HEK293T (cell line): Measurements from ENCODE around the gene PCDH12.

ENCODE experiments used
- CTCF ChIA-PET: fragments of 350-600 bp; formaldehyde crosslinking; extraction: SDS; loops from one replicate; lab custom pipeline; 2021; ENCODE audit warnings: antibody characterized with exemption, inconsistent platforms; lab: Yijun Ruan, JAX
- POLR2A ChIA-PET: fragments of 350-600 bp; formaldehyde crosslinking; extraction: SDS; loops from one replicate; lab custom pipeline; 2020; ENCODE audit warnings: antibody characterized with exemption, inconsistent platforms; lab: Yijun Ruan, JAX
- DNase-seq: peaks from one replicate; pipeline ENCODE4 v3.0.0; 2012; ENCODE audit warnings: mixed read lengths; ENCODE audit errors: extremely low spot score
- ARNT ChIP-seq: fragments of 450-650 bp; IDR thresholded peaks from 2 replicates; pipeline ENCODE4 v1.6.1; 2017; ENCODE audit warnings: mild to moderate bottlenecking
- BHLHE40 ChIP-seq: fragments of 450-650 bp; IDR thresholded peaks from 2 replicates; pipeline ENCODE4 v1.6.1; 2016; ENCODE audit warnings: mild to moderate bottlenecking, moderate library complexity, borderline replicate concordance
- CTBP1 ChIP-seq: fragments of 450-650 bp; IDR thresholded peaks from 2 replicates; pipeline ENCODE4 v1.6.1; 2016; ENCODE audit warnings: borderline replicate concordance
- ELF4 ChIP-seq: fragments of 450-650 bp; IDR thresholded peaks from 2 replicates; pipeline ENCODE4 v1.6.1; 2017; ENCODE audit warnings: antibody characterized with exemption
- FOXA1 ChIP-seq: fragments of 450-650 bp; IDR thresholded peaks from 2 replicates; pipeline ENCODE4 v1.6.1; 2016; ENCODE audit warnings: mild to moderate bottlenecking
- FOXK2 ChIP-seq: fragments of 450-650 bp; IDR thresholded peaks from 2 replicates; pipeline ENCODE4 v1.6.1; 2016; ENCODE audit warnings: mild to moderate bottlenecking
- FOXM1 ChIP-seq: fragments of 450-650 bp; IDR thresholded peaks from 2 replicates; pipeline ENCODE4 v1.6.1; 2017; ENCODE audit warnings: mild to moderate bottlenecking, borderline replicate concordance
- HDGF ChIP-seq: fragments of 450-650 bp; IDR thresholded peaks from 2 replicates; pipeline ENCODE4 v1.6.1; 2017; ENCODE audit warnings: antibody characterized with exemption, borderline replicate concordance
- L3MBTL2 ChIP-seq: fragments of 450-650 bp; conservative IDR thresholded peaks from 2 replicates; pipeline ENCODE4 v1.6.1; 2016; ENCODE audit warnings: mild to moderate bottlenecking
- LEF1 ChIP-seq: fragments of 450-650 bp; IDR thresholded peaks from 2 replicates; pipeline ENCODE4 v1.6.1; 2017; ENCODE audit warnings: mild to moderate bottlenecking, borderline replicate concordance
- NFRKB ChIP-seq: fragments of 450-650 bp; IDR thresholded peaks from 2 replicates; pipeline ENCODE4 v1.6.1; 2016; ENCODE audit warnings: mild to moderate bottlenecking, moderate library complexity
- PKNOX1 ChIP-seq: fragments of 450-650 bp; IDR thresholded peaks from 2 replicates; pipeline ENCODE4 v1.6.1; 2016
- SP1 ChIP-seq: fragments of 450-650 bp; IDR thresholded peaks from 2 replicates; pipeline ENCODE4 v1.6.1; 2017
- SUZ12 ChIP-seq: fragments of 450-650 bp; IDR thresholded peaks from 2 replicates; pipeline ENCODE4 v1.6.1; 2016; ENCODE audit warnings: mild to moderate bottlenecking
- TARDBP ChIP-seq: fragments of 450-650 bp; IDR thresholded peaks from 2 replicates; pipeline ENCODE4 v1.6.1; 2016
- ZNF384 ChIP-seq: fragments of 450-650 bp; IDR thresholded peaks from 2 replicates; pipeline ENCODE4 v1.6.1; 2016

The PCDH12 gene

GRCh38 chr5:141989720-141990119 lies 31.7 kb upstream of the PCDH12 start:
- TF ChIP-seq ELF4 (no peak), PKNOX1 (no peak), LEF1 (no peak), BHLHE40 (no peak), SUZ12 (no peak), HDGF (no peak), FOXK2 (no peak), FOXA1 (no peak), CTBP1 (no peak), ARNT (no peak), TARDBP (no peak), L3MBTL2 (no peak), ZNF384 (no peak)
- ChIA-PET CTCF (interaction anchor here (0.6 to 1.8 kb wide), 3 partner anchors 23 to 306 kb away, joined by 3 to 9 read pairs (median 5); partner anchors contain the start of gene GNPDA1), POLR2A (no interaction called here)
- no peak for DNase-seq

GRCh38 chr5:141986072-141986471 lies 28.1 kb upstream of the PCDH12 start:
- no peak for DNase-seq
- ChIA-PET CTCF (interaction anchor here (0.6 to 0.7 kb wide), 2 partner anchors 10 to 223 kb away, joined by 5 read pairs; no protein-coding TSS in a partner anchor), POLR2A (interaction anchor here (1.0 to 1.1 kb wide), 2 partner anchors 17 kb away, joined by 3 read pairs; partner anchors contain the start of gene RNF14)
- TF ChIP-seq FOXK2, result no peak
- TF ChIP-seq NFRKB, result no peak

- TF ChIP-seq ARNT, result no peak
- no peak for TF ChIP-seq FOXK2
- TF ChIP-seq BHLHE40, result no peak
- TF ChIP-seq FOXA1, result no peak
- no peak for TF ChIP-seq FOXM1
- no peak for TF ChIP-seq TARDBP
- no peak for TF ChIP-seq LEF1
- no peak for TF ChIP-seq PKNOX1
- TF ChIP-seq NFRKB, result no peak
- TF ChIP-seq ELF4, result no peak
- no peak for TF ChIP-seq SP1
- TF ChIP-seq HDGF, result no peak
- no peak for TF ChIP-seq CTBP1
- no peak for TF ChIP-seq ZNF384
- no peak for TF ChIP-seq SUZ12
- no peak for DNase-seq
- ChIA-PET CTCF (no interaction called here), POLR2A (no interaction called here)
Observed at GRCh38 chr5:141982626-141983025, 24.6 kb upstream of the PCDH12 start.

GRCh38 chr5:141978389-141978788 lies 20.4 kb upstream of the PCDH12 start:
- no peak for TF ChIP-seq ARNT
- no peak for TF ChIP-seq ELF4
- no peak for TF ChIP-seq SP1
- TF ChIP-seq L3MBTL2, result no peak
- no peak for TF ChIP-seq NFRKB
- no peak for TF ChIP-seq CTBP1
- no peak for TF ChIP-seq FOXK2
- TF ChIP-seq ZNF384, result no peak
- no peak for TF ChIP-seq FOXM1
- no peak for TF ChIP-seq PKNOX1
- TF ChIP-seq LEF1, result no peak
- TF ChIP-seq HDGF, result no peak
- TF ChIP-seq FOXA1, result no peak
- TF ChIP-seq SUZ12, result no peak
- TF ChIP-seq BHLHE40, result no peak
- TF ChIP-seq TARDBP, result no peak
- ChIA-PET POLR2A (interaction anchor here (1.4 to 1.7 kb wide), 2 partner anchors 9 to 19 kb away, joined by 3 to 6 read pairs; partner anchors contain the start of gene RNF14), CTCF (interaction anchor here (1.4 to 2.1 kb wide), 2 partner anchors 9 to 33 kb away, joined by 4 to 11 read pairs; partner anchors contain the start of gene RNF14)

GRCh38 chr5:141976176-141976575 lies 18.2 kb upstream of the PCDH12 start:
- TF ChIP-seq PKNOX1 (no peak), SP1 (no peak), CTBP1 (no peak), ELF4 (no peak), HDGF (no peak), SUZ12 (no peak), FOXA1 (no peak), FOXM1 (no peak), ZNF384 (no peak), LEF1 (no peak), BHLHE40 (no peak), NFRKB (no peak), FOXK2 (no peak), TARDBP (no peak), L3MBTL2 (no peak)
- ChIA-PET CTCF (interaction anchor here (0.7 kb wide), 1 partner anchor 16 kb away, joined by 3 read pairs; no protein-coding TSS in a partner anchor), POLR2A (no interaction called here)
- no peak for DNase-seq

More at GRCh38 chr5:141978389-141978788, 20.4 kb upstream of the PCDH12 start:
- no peak for DNase-seq
